RCC 7860 (cell line): Measurements from ENCODE around the gene XPOT.

Experiments
- DNase-seq: peaks from one replicate; pipeline ENCODE4 v3.0.0-alpha.2; 2015; ENCODE audit warnings: low spot score
- FAIRE-seq: peaks from 2 replicates; lab custom pipeline; 2012; peaks lifted over from hg19 to GRCh38; lab: Jason Lieb, UNC

Gene XPOT

DNA sequence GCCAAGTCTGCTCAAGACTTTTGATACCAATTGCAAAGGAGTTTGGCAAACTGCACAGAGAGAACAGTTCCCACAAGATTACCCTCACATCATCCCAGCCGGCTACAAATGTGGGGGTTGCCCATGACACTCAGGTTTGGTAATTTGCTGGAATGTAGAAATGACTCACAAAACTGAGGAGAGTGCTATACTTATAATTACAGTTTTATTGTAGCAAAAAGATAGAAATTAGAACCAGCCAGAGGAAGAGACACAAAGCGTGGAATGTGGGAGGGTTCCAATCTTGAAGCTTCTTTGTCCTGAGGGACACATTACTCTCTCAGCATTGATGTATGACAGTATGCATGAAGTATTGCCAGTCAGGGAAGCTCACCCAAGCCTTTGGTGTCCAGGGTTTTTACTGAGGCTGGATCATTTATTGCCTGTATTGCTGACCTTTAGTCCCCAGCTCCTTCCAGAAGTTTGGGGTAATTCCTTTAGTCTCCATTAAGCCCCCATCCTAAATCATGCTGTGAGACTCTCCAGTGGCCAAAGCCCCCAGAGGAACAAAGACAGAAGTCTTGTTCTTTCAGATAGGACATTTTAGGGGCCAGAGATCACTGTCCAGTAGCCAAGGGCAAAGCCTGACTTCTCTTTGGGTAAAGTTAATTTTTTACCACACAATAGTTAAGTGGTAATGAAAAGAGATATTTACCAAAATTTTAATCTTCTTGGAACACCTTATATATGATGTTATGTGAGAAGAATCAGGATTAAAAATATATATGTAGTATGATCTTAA is 57.6 kb downstream of the XPOT start:
- FAIRE-seq (peak; percentile 75), DNase-seq (peak; percentile 72)

- DNase-seq (no peak), FAIRE-seq (no peak)
Observed at GRCh38 chr12:64466178-64466577, 62.0 kb downstream of the XPOT start.

DNA sequence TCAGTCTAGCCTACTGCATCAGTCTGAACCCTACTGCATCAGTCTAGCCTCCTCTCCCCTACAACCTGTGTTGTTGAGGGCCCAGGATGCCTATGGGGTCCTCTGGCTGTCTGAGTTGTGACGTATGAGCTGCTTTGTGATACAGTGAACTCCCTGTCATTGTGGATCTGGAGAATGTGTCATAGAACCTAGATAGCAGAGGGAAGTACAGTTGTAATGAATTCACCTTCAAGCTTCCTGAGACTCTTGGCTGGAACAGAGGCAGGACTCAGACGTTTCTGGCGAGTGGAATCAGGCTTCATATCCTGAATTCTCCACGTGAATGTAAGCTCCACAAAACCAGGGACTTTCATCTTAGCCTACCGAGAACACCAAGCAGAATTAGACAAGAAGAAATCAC is 64.8 kb downstream of the XPOT start:
- DNase-seq (no peak), FAIRE-seq (no peak)

GRCh38 chr12:64469455-64470142 is 65.4 kb downstream of the XPOT start:
- no peak for FAIRE-seq
- no peak for DNase-seq

- FAIRE-seq (no peak), DNase-seq (no peak)
Observed at GRCh38 chr12:64470495-64470894, 66.3 kb downstream of the XPOT start.

- DNase-seq (no peak), FAIRE-seq (no peak)
Observed at GRCh38 chr12:64473176-64473575, 69.0 kb downstream of the XPOT start.

DNA sequence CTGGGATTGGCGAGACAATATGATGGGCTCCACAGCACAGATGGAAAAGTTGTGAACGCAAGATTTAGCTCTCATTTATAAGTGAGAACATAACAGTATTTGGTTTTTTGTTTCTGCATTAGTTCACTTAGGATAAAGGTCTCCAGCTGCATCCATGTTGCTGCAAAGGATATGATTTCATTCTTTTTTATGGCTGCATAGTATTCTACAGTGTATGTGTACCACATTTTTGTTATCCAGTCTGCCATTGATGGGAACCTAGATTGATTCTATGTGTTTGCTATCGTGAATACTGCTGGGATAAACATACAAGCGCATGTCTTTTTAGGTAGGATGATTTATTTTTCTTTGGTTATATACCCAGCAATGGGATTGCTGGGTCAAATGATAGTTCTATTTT is 71.3 kb downstream of the XPOT start:
- no peak for DNase-seq
- no peak for FAIRE-seq

DNA sequence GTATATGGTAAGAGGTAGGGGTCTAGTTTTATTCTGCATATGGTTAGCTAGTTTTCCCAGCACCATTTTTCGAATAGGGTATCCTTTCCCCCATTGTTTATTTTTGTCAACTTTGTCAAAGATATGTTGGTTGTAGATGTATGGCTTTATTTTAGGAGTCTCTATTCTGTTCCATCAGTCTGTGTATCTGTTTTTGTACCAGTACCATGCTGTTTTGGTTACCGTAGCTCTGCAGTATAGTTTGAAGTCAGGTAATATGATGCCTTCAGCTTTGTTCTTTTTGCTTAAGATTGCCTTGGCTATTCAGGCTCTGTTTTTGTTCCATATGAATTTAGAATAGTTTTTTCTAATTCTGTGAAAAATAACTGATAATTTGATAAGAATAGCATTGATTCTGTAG is 72.7 kb downstream of the XPOT start:
- DNase-seq (no peak), FAIRE-seq (no peak)

- no peak for FAIRE-seq
Observed at GRCh38 chr12:64478661-64479060, 74.5 kb downstream of the XPOT start.

GRCh38 chr12:64480148-64480547 is 76.0 kb downstream of the XPOT start:
- FAIRE-seq (no peak), DNase-seq (no peak)

More at GRCh38 chr12:64478661-64479060, 74.5 kb downstream of the XPOT start:
- DNase-seq = no peak

DNA sequence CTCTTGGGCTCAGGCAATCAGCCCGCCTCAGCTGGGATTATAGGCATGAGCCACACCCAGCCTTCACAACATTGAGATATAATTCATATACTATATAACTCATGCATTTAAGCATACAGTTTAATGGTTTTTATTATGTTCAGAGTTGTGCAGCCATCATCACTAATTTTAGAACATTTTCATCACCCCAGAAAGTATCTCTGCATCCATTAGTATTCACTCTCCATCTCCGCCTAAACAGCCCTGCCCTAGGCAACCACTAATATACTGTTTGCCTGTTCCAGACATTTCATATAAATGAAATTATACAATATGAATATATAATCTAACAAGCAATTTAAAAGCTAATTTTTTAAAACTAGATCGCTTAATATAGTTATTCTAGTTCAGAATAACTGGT is 82.5 kb downstream of the XPOT start:
- FAIRE-seq (no peak), DNase-seq (no peak)

DNA sequence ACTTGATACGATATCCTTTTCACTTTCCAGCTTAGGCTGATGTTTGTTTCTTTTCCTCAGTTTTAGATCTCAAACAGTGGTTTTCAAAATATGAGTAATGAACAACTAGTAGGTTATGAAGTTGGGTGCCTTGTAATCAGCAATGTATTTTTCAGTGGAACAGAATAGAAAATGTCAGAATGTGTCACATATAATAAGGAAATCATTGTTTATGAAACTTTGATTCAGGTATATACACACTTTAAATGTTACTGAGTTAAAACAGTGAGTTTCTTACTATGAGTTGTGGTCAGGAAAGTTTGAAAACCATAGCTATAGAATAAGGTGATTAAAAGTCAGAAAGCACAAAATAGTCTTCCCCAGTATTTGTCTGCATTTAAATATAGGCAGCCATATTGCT is 87.5 kb downstream of the XPOT start:
- DNase-seq = no peak
- no peak for FAIRE-seq

- DNase-seq (no peak), FAIRE-seq (no peak)
Observed at GRCh38 chr12:64493513-64493912, 89.3 kb downstream of the XPOT start.

GRCh38 chr12:64494998-64495729 is 91.0 kb downstream of the XPOT start:
- DNase-seq = no peak
- FAIRE-seq = no peak

GRCh38 chr12:64496839-64497400 is 92.7 kb downstream of the XPOT start:
- no peak for FAIRE-seq
- DNase-seq = no peak

DNA sequence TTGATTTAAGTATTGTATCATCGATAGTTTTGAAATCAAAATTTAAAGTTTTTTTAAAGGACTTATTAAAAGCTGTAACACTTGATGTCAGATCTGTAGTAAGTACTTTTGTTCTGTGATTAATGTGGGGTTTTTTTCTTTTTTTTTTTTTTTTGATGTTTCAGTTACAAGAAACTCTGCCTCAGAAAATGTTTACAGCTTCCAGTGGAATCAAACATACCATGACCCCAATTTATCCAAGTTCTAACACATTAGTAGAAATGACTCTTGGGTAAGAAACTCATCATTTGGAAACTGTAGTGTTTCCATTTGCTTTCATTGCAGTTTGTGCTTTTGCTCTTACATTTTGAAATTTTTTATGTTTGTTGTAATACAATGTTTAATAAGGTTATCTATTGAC is 93.3 kb downstream of the XPOT start:
- DNase-seq = no peak
- FAIRE-seq = no peak

- no peak for DNase-seq
- FAIRE-seq = no peak
Observed at GRCh38 chr12:64497903-64498302, 93.7 kb downstream of the XPOT start.

- FAIRE-seq (no peak), DNase-seq (no peak)
Observed at GRCh38 chr12:64500394-64500793, 96.2 kb downstream of the XPOT start.
